NB4 (cell line): ENCODE measurements around the gene CCDC57.
"Not testable (repeated sequence)": the region's sequence is repeated elsewhere in the genome, so short reads cannot be mapped to it uniquely, and the experiment has no call there.

Experiments used
- DNase-seq: peaks from one replicate; pipeline ENCODE4 v3.0.0; 2010; ENCODE audit warnings: low read depth
- H3K4me3 ChIP-seq: one replicate; pipeline ENCODE4 v1.5.1; 2011; ENCODE audit warnings: mild to moderate bottlenecking, low read depth, low read length, moderate library complexity
- CTCF ChIP-seq: IDR thresholded peaks from one replicate; pipeline ENCODE4 v1.5.1; 2012; ENCODE audit warnings: low read depth, low read length
- MAX ChIP-seq: IDR thresholded peaks from 2 replicates; pipeline ENCODE4 v1.6.1; 2011; ENCODE audit warnings: low read depth, low read length
- MYC ChIP-seq: IDR thresholded peaks from 2 replicates; pipeline ENCODE4 v1.6.1; 2011; ENCODE audit warnings: low read depth, low read length
- POLR2A ChIP-seq: IDR thresholded peaks from 2 replicates; pipeline ENCODE4 v1.6.1; 2011; ENCODE audit warnings: mild to moderate bottlenecking; ENCODE audit not compliant: insufficient read length; ENCODE audit errors: extremely low read depth

The CCDC57 gene

GRCh38 chr17:82148997-82149396, 63.6 kb downstream of the CCDC57 start:
- TF ChIP-seq MYC (no peak), CTCF (no peak), POLR2A (no peak), MAX (no peak)
- DNase-seq: no peak

GRCh38 chr17:82148011-82148410, 64.6 kb downstream of the CCDC57 start:
- DNase-seq: no peak
- H3K4me3 ChIP-seq: no peak overlapping the region
- TF ChIP-seq MAX (no peak), MYC (no peak), CTCF (no peak), POLR2A (no peak)

More at GRCh38 chr17:82148997-82149396, 63.6 kb downstream of the CCDC57 start:
- H3K4me3 ChIP-seq: no peak overlapping the region

GRCh38 chr17:82146663-82147654, 65.7 kb downstream of the CCDC57 start:
- no peak overlapping the region for H3K4me3 ChIP-seq
- DNase-seq: no peak
- TF ChIP-seq MYC (no peak), MAX (no peak), CTCF (no peak), POLR2A (no peak)

GRCh38 chr17:82145550-82146155, 67.0 kb downstream of the CCDC57 start:
- TF ChIP-seq MAX: no peak
- no peak for TF ChIP-seq MYC
- H3K4me3 ChIP-seq: no peak overlapping the region
- no peak for DNase-seq

GRCh38 chr17:82143333-82143732, 69.3 kb downstream of the CCDC57 start:
- TF ChIP-seq CTCF (no peak), MAX (no peak), POLR2A (no peak), MYC (no peak)
- no peak for DNase-seq

GRCh38 chr17:82139961-82140360, 72.7 kb downstream of the CCDC57 start:
- not testable (repeated sequence) for DNase-seq, H3K4me3 ChIP-seq

More at GRCh38 chr17:82143333-82143732, 69.3 kb downstream of the CCDC57 start:
- no peak overlapping the region for H3K4me3 ChIP-seq
